Measurements from ENCODE around the gene PPP1CC. TPM values are rescaled to one million over a fixed set of nuclear protein-coding genes. Genes with fewer than 3 reads are reported as not detected.

The PPP1CC gene
- polyA plus RNA-seq, 1 of the 3 experiments (the other 2 are of a cell fraction): 62.0 TPM

GRCh38 chr12:110782922-110783321 is 40.2 kb upstream of the PPP1CC start:
- Histone ChIP-seq H3K79me2 (ENCODE audit: insufficient read depth) (no peaks in the 10 kb centered on the region), H4K20me1 (ENCODE audit: insufficient read depth) (no peaks in the 10 kb centered on the region), H3K9me3 (no peaks in the 10 kb centered on the region), H3K27me3 (ENCODE audit: insufficient read depth) (no peaks in the 10 kb centered on the region), H3K4me2 (no peak overlapping the region), H3K36me3 (replicated peaks in 1 of 2; ENCODE audit: control insufficient read depth in 1 of 2, insufficient read depth in 2 of 2, low read length in 1 of 2) (no peaks in the 10 kb centered on the region), H3K9me2 (no peaks in the 10 kb centered on the region), H2AFZ (ENCODE audit: low read depth) (no peak overlapping the region), H3F3A (replicated peaks; ENCODE audit: insufficient read depth) (no peaks in the 10 kb centered on the region), H3K4me1 (ENCODE audit: control insufficient read depth in 1 of 2, insufficient read depth in 2 of 2, low read depth in 1 of 2, low read length in 1 of 2) (no peaks in the 10 kb centered on the region), H3K27ac (ENCODE audit: low read depth in 2 of 2, low read length in 1 of 2) (no peak overlapping the region), H3K9ac (no peak overlapping the region), H3K4me3 (ENCODE audit: low read depth in 2 of 2, low read length in 1 of 2) (no peak overlapping the region)
- no peak for DNase-seq
- CTCF ChIA-PET: no interaction called here
- POLR2A ChIA-PET: no interaction called here
- TF ChIP-seq, protein P1, sequence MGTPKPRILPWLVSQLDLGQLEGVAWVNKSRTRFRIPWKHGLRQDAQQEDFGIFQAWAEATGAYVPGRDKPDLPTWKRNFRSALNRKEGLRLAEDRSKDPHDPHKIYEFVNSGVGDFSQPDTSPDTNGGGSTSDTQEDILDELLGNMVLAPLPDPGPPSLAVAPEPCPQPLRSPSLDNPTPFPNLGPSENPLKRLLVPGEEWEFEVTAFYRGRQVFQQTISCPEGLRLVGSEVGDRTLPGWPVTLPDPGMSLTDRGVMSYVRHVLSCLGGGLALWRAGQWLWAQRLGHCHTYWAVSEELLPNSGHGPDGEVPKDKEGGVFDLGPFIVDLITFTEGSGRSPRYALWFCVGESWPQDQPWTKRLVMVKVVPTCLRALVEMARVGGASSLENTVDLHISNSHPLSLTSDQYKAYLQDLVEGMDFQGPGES (IDR thresholded peaks at IDR 0.05; ENCODE audit: low read depth, low read length): no peak
- no peak for TF ChIP-seq YY1 (IDR thresholded peaks at IDR 0.05; ENCODE audit: low read depth)
- no peak for TF ChIP-seq GABPA (IDR thresholded peaks at IDR 0.05; ENCODE audit: low read depth)
- no peak for TF ChIP-seq RXRA (IDR thresholded peaks at IDR 0.05; ENCODE audit: borderline replicate concordance, low read depth)
- no peak for TF ChIP-seq EP300 (IDR thresholded peaks at IDR 0.05; ENCODE audit: borderline replicate concordance in 1 of 2, low read depth in 1 of 2, low read length in 1 of 2)
- TF ChIP-seq ZBTB33 (IDR thresholded peaks at IDR 0.05; ENCODE audit: borderline replicate concordance, low read depth): no peak
- 79% methylated on average over 8 of the region's 8 CpGs for WGBS (ENCODE audit: low lambda C conversion rate)

DNA sequence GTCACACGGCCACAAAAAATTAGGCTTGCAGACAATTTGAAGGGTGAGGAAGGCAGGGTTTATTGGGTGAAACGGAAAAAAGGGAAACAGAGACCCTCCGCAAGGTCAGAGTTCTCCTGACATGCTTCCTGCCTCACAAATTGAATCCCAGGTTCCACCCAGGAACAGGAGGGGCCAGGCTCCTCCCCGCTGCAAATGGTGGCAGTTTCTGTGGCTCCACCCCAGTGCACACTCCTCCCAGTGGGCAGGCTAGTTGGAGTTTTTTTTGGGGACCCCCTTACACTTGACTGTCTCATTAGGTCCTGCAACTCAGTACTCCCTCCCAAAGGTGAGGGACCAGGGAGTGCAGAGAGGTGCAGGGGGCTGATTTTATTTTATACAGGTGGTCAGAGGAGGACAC is 39.4 kb upstream of the PPP1CC start:
- Histone ChIP-seq H3F3A (replicated peaks; ENCODE audit: insufficient read depth) (no peaks in the 10 kb centered on the region), H3K27ac (ENCODE audit: low read depth in 2 of 2, low read length in 1 of 2) (no peak overlapping the region), H3K79me2 (ENCODE audit: insufficient read depth) (no peaks in the 10 kb centered on the region), H3K9ac (no peak overlapping the region), H3K4me3 (ENCODE audit: low read depth in 2 of 2, low read length in 1 of 2) (no peak overlapping the region), H3K4me2 (no peak overlapping the region), H3K9me3 (no peaks in the 10 kb centered on the region), H3K27me3 (ENCODE audit: insufficient read depth) (no peaks in the 10 kb centered on the region), H3K4me1 (ENCODE audit: control insufficient read depth in 1 of 2, insufficient read depth in 2 of 2, low read depth in 1 of 2, low read length in 1 of 2) (no peaks in the 10 kb centered on the region), H3K36me3 (replicated peaks in 1 of 2; ENCODE audit: control insufficient read depth in 1 of 2, insufficient read depth in 2 of 2, low read length in 1 of 2) (no peaks in the 10 kb centered on the region), H4K20me1 (ENCODE audit: insufficient read depth) (no peaks in the 10 kb centered on the region), H2AFZ (ENCODE audit: low read depth) (no peak overlapping the region), H3K9me2 (no peaks in the 10 kb centered on the region)
- 79% methylated on average over 4 of the region's 4 CpGs for WGBS (ENCODE audit: low lambda C conversion rate)
- no peak for TF ChIP-seq MEF2A (IDR thresholded peaks at IDR 0.05; ENCODE audit: borderline replicate concordance, low read depth)
- no peak for TF ChIP-seq FOSL2 (IDR thresholded peaks at IDR 0.05; ENCODE audit: borderline replicate concordance, low read depth)
- TF ChIP-seq EZH2phosphoT487 (IDR thresholded peaks at IDR 0.05; ENCODE audit: borderline replicate concordance, low read depth): no peak
- no peak for TF ChIP-seq RFX5 (IDR thresholded peaks at IDR 0.05; ENCODE audit: low read length)
- TF ChIP-seq JUND (IDR thresholded peaks at IDR 0.05): no peak
- no peak for TF ChIP-seq TAF1 (IDR thresholded peaks at IDR 0.05; ENCODE audit: borderline replicate concordance, low read depth, low read length)
- TF ChIP-seq TEAD4 (IDR thresholded peaks at IDR 0.05; ENCODE audit: borderline replicate concordance, insufficient read depth): no peak
- no peak for TF ChIP-seq RCOR1 (IDR thresholded peaks at IDR 0.05; ENCODE audit: low read length)
- no peak for TF ChIP-seq YY1 (IDR thresholded peaks at IDR 0.05; ENCODE audit: low read depth)
- TF ChIP-seq SIN3A (IDR thresholded peaks at IDR 0.05; ENCODE audit: borderline replicate concordance, low read depth, low read length): no peak
- TF ChIP-seq RXRA (IDR thresholded peaks at IDR 0.05; ENCODE audit: borderline replicate concordance, low read depth): no peak
- TF ChIP-seq TCF12 (IDR thresholded peaks at IDR 0.05): no peak
- TF ChIP-seq PBX3 (IDR thresholded peaks at IDR 0.05): no peak
- TF ChIP-seq CTCF (IDR thresholded peaks at IDR 0.05): no peak
- no peak for TF ChIP-seq SMC3 (IDR thresholded peaks at IDR 0.05; ENCODE audit: low read depth, low read length)
- no peak for TF ChIP-seq NFIC (IDR thresholded peaks at IDR 0.05; ENCODE audit: borderline replicate concordance)
- TF ChIP-seq CHD2 (IDR thresholded peaks at IDR 0.05; ENCODE audit: low read length, partially characterized antibody): no peak
- no peak for TF ChIP-seq GABPA (IDR thresholded peaks at IDR 0.05; ENCODE audit: low read depth)
- TF ChIP-seq, protein P2, sequence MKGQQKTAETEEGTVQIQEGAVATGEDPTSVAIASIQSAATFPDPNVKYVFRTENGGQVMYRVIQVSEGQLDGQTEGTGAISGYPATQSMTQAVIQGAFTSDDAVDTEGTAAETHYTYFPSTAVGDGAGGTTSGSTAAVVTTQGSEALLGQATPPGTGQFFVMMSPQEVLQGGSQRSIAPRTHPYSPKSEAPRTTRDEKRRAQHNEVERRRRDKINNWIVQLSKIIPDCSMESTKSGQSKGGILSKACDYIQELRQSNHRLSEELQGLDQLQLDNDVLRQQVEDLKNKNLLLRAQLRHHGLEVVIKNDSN (IDR thresholded peaks at IDR 0.05; ENCODE audit: borderline replicate concordance, low read depth): no peak
- no peak for TF ChIP-seq FOXM1 (IDR thresholded peaks at IDR 0.05; ENCODE audit: low read depth)
- no peak for DNase-seq
- CTCF ChIA-PET: no interaction called here
- POLR2A ChIA-PET: no interaction called here

Data from SK-N-SH (cell line).